Measurements from ENCODE around the gene GFY.

GFY gene

GRCh38 chr19:49422407-49423070 is 2.6 kb upstream of the GFY start:
- Histone ChIP-seq H4K8ac (ENCODE audit: low read depth, low read length) (no peak overlapping the region), H3K14ac (ENCODE audit: low read length) (no peak overlapping the region), H3K23ac (ENCODE audit: low read length) (no peak overlapping the region), H3K27me3 (ENCODE audit: insufficient read depth, low read length) (peaks cover 67% of the 10 kb centered on the region), H3K4me3 (ENCODE audit: low read depth, low read length) (no peak overlapping the region), H3K79me1 (ENCODE audit: low read length) (no peaks in the 10 kb centered on the region), H3K9ac (ENCODE audit: low read length) (no peak overlapping the region), H2BK12ac (ENCODE audit: low read length) (no peak overlapping the region), H2BK5ac (ENCODE audit: low read depth, low read length, poor library complexity) (no peak overlapping the region), H2AK5ac (ENCODE audit: low read length) (no peak overlapping the region), H3K4me1 (ENCODE audit: control insufficient read depth in 1 of 2, insufficient read depth in 2 of 2, low read length in 2 of 2) (peaks cover 0 to 3% of the 10 kb centered on the region in 2 experiments), H4K91ac (ENCODE audit: low read depth, low read length) (no peak overlapping the region), H3K9me3 (ENCODE audit: insufficient read depth, low read depth, low read length) (peaks cover 4% of the 10 kb centered on the region), H3K27ac (ENCODE audit: low read depth, low read length) (no peak overlapping the region), H3K18ac (ENCODE audit: low read length) (no peak overlapping the region), H3K4ac (ENCODE audit: low read depth, low read length) (no peak overlapping the region), H2AFZ (ENCODE audit: insufficient read depth, low read length, poor library complexity) (no peak overlapping the region), H4K12ac (ENCODE audit: low read depth, low read length) (no peak overlapping the region), H2BK120ac (ENCODE audit: insufficient read depth, low read length, poor library complexity) (no peak overlapping the region), H3K79me2 (ENCODE audit: control insufficient read depth, insufficient read depth, low read length, poor library complexity) (no peaks in the 10 kb centered on the region), H3K36me3 (ENCODE audit: control insufficient read depth in 1 of 2, insufficient read depth in 2 of 2, low read length in 2 of 2) (no peaks in the 10 kb centered on the region), H3K4me2 (ENCODE audit: low read length) (no peak overlapping the region)
- no CpG with 5 or more reads among the region's 58 CpGs for WGBS (ENCODE audit: extremely low coverage, insufficient coverage, insufficient read length)
- no peak for DNase-seq

GRCh38 chr19:49423071-49423984 is 1.9 kb upstream of the GFY start, which contains the start of gene PTH2:
PTH2 (minus strand) TSS chr19:49423441; CDS start chr19:49423339, 102 bp downstream.
- Histone ChIP-seq H3K4me1 (ENCODE audit: control insufficient read depth in 1 of 2, insufficient read depth in 2 of 2, low read length in 2 of 2) (peaks cover 3% of the 10 kb centered on the region in 2 experiments), H2BK120ac (ENCODE audit: insufficient read depth, low read length, poor library complexity) (no peak within 1 kb of the TSS), H3K4me3 (ENCODE audit: low read depth, low read length) (no peak within 1 kb of the TSS), H3K79me2 (ENCODE audit: control insufficient read depth, insufficient read depth, low read length, poor library complexity) (no peaks in the 10 kb centered on the region), H3K9me3 (ENCODE audit: insufficient read depth, low read depth, low read length) (peaks cover 6% of the 10 kb centered on the region), H3K27me3 (ENCODE audit: insufficient read depth, low read length) (peaks cover 74% of the 10 kb centered on the region), H2AK5ac (ENCODE audit: low read length) (no peak within 1 kb of the TSS), H2BK12ac (ENCODE audit: low read length) (no peak within 1 kb of the TSS), H2AFZ (ENCODE audit: insufficient read depth, low read length, poor library complexity) (no peak within 1 kb of the TSS), H4K12ac (ENCODE audit: low read depth, low read length) (no peak within 1 kb of the TSS), H4K91ac (ENCODE audit: low read depth, low read length) (no peak within 1 kb of the TSS), H3K14ac (ENCODE audit: low read length) (no peak within 1 kb of the TSS), H4K8ac (ENCODE audit: low read depth, low read length) (no peak within 1 kb of the TSS), H3K18ac (ENCODE audit: low read length) (no peak within 1 kb of the TSS), H3K27ac (ENCODE audit: low read depth, low read length) (no peak within 1 kb of the TSS), H3K23ac (ENCODE audit: low read length) (no peak within 1 kb of the TSS), H2BK5ac (ENCODE audit: low read depth, low read length, poor library complexity) (no peak within 1 kb of the TSS), H3K79me1 (ENCODE audit: low read length) (no peaks in the 10 kb centered on the region), H3K4ac (ENCODE audit: low read depth, low read length) (no peak within 1 kb of the TSS), H3K4me2 (ENCODE audit: low read length) (no peak within 1 kb of the TSS), H3K36me3 (ENCODE audit: control insufficient read depth in 1 of 2, insufficient read depth in 2 of 2, low read length in 2 of 2) (no peaks in the 10 kb centered on the region), H3K9ac (ENCODE audit: low read length) (no peak within 1 kb of the TSS)
- no CpG with 5 or more reads among the region's 42 CpGs for WGBS (ENCODE audit: extremely low coverage, insufficient coverage, insufficient read length)
- no peak for DNase-seq

DNA sequence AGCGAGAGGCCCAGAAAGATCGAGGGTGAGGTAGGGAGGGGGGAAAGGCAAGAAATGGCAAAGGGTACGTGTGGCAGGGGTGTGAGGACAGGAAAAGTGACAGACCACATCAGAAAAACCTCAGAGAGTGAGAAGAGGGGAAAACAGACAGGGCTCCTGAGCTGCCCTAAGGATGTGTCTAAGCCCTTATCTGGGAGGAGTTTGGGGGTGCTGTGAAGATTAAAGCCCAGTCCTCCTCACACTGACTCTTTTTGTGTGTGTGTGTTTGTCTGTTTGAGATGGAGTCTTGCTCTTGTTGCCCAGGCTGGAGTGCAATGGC is 1.2 kb upstream of the GFY start:
- H3K23ac ChIP-seq (ENCODE audit: low read length) = no peak overlapping the region
- H3K36me3 ChIP-seq (ENCODE audit: control insufficient read depth in 1 of 2, insufficient read depth in 2 of 2, low read length in 2 of 2) = no peaks in the 10 kb centered on the region
- no peak overlapping the region for H3K18ac ChIP-seq (ENCODE audit: low read length)
- DNase-seq = no peak
- H4K12ac ChIP-seq (ENCODE audit: low read depth, low read length) = no peak overlapping the region
- no peak overlapping the region for H3K4me3 ChIP-seq (ENCODE audit: low read depth, low read length)
- no peak overlapping the region for H4K91ac ChIP-seq (ENCODE audit: low read depth, low read length)
- H3K4me1 ChIP-seq (ENCODE audit: control insufficient read depth in 1 of 2, insufficient read depth in 2 of 2, low read length in 2 of 2) = peaks cover 3% of the 10 kb centered on the region in 2 experiments
- H2AK5ac ChIP-seq (ENCODE audit: low read length) = no peak overlapping the region
- H2BK12ac ChIP-seq (ENCODE audit: low read length) = no peak overlapping the region
- H4K8ac ChIP-seq (ENCODE audit: low read depth, low read length) = no peak overlapping the region
- no peak overlapping the region for H3K27ac ChIP-seq (ENCODE audit: low read depth, low read length)
- no peak overlapping the region for H3K9ac ChIP-seq (ENCODE audit: low read length)
- no peaks in the 10 kb centered on the region for H3K79me1 ChIP-seq (ENCODE audit: low read length)
- WGBS (ENCODE audit: extremely low coverage, insufficient coverage, insufficient read length) = no CpG with 5 or more reads among the region's 3 CpGs
- peaks cover 80% of the 10 kb centered on the region for H3K27me3 ChIP-seq (ENCODE audit: insufficient read depth, low read length)
- H2BK5ac ChIP-seq (ENCODE audit: low read depth, low read length, poor library complexity) = no peak overlapping the region
- no peaks in the 10 kb centered on the region for H3K79me2 ChIP-seq (ENCODE audit: control insufficient read depth, insufficient read depth, low read length, poor library complexity)
- H3K4me2 ChIP-seq (ENCODE audit: low read length) = no peak overlapping the region
- H3K9me3 ChIP-seq (ENCODE audit: insufficient read depth, low read depth, low read length) = peaks cover 6% of the 10 kb centered on the region
- H2BK120ac ChIP-seq (ENCODE audit: insufficient read depth, low read length, poor library complexity) = no peak overlapping the region
- H3K14ac ChIP-seq (ENCODE audit: low read length) = no peak overlapping the region
- H3K4ac ChIP-seq (ENCODE audit: low read depth, low read length) = no peak overlapping the region
- H2AFZ ChIP-seq (ENCODE audit: insufficient read depth, low read length, poor library complexity) = no peak overlapping the region

- no peak overlapping the region for H4K12ac ChIP-seq (ENCODE audit: low read depth, low read length)
- no peak overlapping the region for H3K4me2 ChIP-seq (ENCODE audit: low read length)
- H3K79me2 ChIP-seq (ENCODE audit: control insufficient read depth, insufficient read depth, low read length, poor library complexity) = no peaks in the 10 kb centered on the region
Observed at GRCh38 chr19:49425922-49426592, 869 bp downstream of the GFY start.

More at GRCh38 chr19:49425922-49426592, 869 bp downstream of the GFY start:
- H3K18ac ChIP-seq (ENCODE audit: low read length) = no peak overlapping the region
- H3K4ac ChIP-seq (ENCODE audit: low read depth, low read length) = no peak overlapping the region
- H3K14ac ChIP-seq (ENCODE audit: low read length) = no peak overlapping the region
- no peak overlapping the region for H2BK12ac ChIP-seq (ENCODE audit: low read length)
- peaks cover 76% of the 10 kb centered on the region for H3K27me3 ChIP-seq (ENCODE audit: insufficient read depth, low read length)
- no CpG with 5 or more reads among the region's 30 CpGs for WGBS (ENCODE audit: extremely low coverage, insufficient coverage, insufficient read length)
- peaks cover 6% of the 10 kb centered on the region for H3K9me3 ChIP-seq (ENCODE audit: insufficient read depth, low read depth, low read length)
- no peak overlapping the region for H4K8ac ChIP-seq (ENCODE audit: low read depth, low read length)
- H2BK120ac ChIP-seq (ENCODE audit: insufficient read depth, low read length, poor library complexity) = no peak overlapping the region
- H3K9ac ChIP-seq (ENCODE audit: low read length) = no peak overlapping the region
- no peak overlapping the region for H3K27ac ChIP-seq (ENCODE audit: low read depth, low read length)
- H2AK5ac ChIP-seq (ENCODE audit: low read length) = no peak overlapping the region
- peaks cover 2 to 3% of the 10 kb centered on the region in 2 experiments for H3K4me1 ChIP-seq (ENCODE audit: control insufficient read depth in 1 of 2, insufficient read depth in 2 of 2, low read length in 2 of 2)
- DNase-seq = no peak
- no peak overlapping the region for H2AFZ ChIP-seq (ENCODE audit: insufficient read depth, low read length, poor library complexity)
- H3K79me1 ChIP-seq (ENCODE audit: low read length) = no peaks in the 10 kb centered on the region
- H3K4me3 ChIP-seq (ENCODE audit: low read depth, low read length) = no peak overlapping the region
- no peaks in the 10 kb centered on the region for H3K36me3 ChIP-seq (ENCODE audit: control insufficient read depth in 1 of 2, insufficient read depth in 2 of 2, low read length in 2 of 2)
- H4K91ac ChIP-seq (ENCODE audit: low read depth, low read length) = no peak overlapping the region
- no peak overlapping the region for H3K23ac ChIP-seq (ENCODE audit: low read length)
- H2BK5ac ChIP-seq (ENCODE audit: low read depth, low read length, poor library complexity) = no peak overlapping the region

Measured in trophoblast cell (in vitro differentiated cells and primary cell).